Measurements from ENCODE around the gene NAB2. TPM values are rescaled to one million over a fixed set of nuclear protein-coding genes. Genes with fewer than 3 reads are reported as not detected.
A peak's percentile ranks its signal among the peaks of the same experiment; 100 is the strongest.

NAB2 gene
- total and polyA plus RNA-seq, 12 donors, result 9.5 to 20.2 (median 13.1) TPM

GRCh38 chr12:57126061-57126460, 37.1 kb downstream of the NAB2 start:
- intact Hi-C loops (cut with DNase I), result loop anchor here in 4 of 10 donors (2.0 to 5.0 kb wide), 3 partner anchors 46 to 116 kb away; no protein-coding TSS in a partner anchor
- Histone ChIP-seq H3K9me3 (no peaks in the 10 kb centered on the region), H3K36me3 (no peaks in the 10 kb centered on the region), H3K27me3 (peaks cover 0 to 20% (median 0%) of the 10 kb centered on the region in 7 donors), H3K27ac (peak overlapping the region in 2 of 10 donors; percentile 99), H3K4me3 (no peak overlapping the region), H3K4me1 (peaks cover 3 to 39% (median 19%) of the 10 kb centered on the region in 9 donors)
- ATAC-seq, result no peak
- 94 to 96% methylated on average over 11 of the region's 11 CpGs for WGBS, 2 donors
- no peak for DNase-seq
- no peak for TF ChIP-seq CTCF (IDR thresholded peaks at IDR 0.05)

- no peak for TF ChIP-seq CTCF (IDR thresholded peaks at IDR 0.05)
- no peaks in the 10 kb centered on the region for H3K36me3 ChIP-seq
- H3K27ac ChIP-seq, result peak overlapping the region in 8 of 10 donors; percentile 93 to 100 (median 99)
- H3K4me3 ChIP-seq, result peak overlapping the region in 3 of 10 donors; percentile 75 to 99 (median 97)
- peaks cover 3 to 44% (median 24%) of the 10 kb centered on the region in 9 donors for H3K4me1 ChIP-seq
- no peaks in the 10 kb centered on the region for H3K9me3 ChIP-seq
- DNase-seq (no peak), ATAC-seq (no peak)
- WGBS, 2 donors, result 64 to 68% methylated on average over 7 of the region's 7 CpGs
- intact Hi-C loops (cut with DNase I), result loop anchor here in 4 of 10 donors (2.0 to 5.0 kb wide), 3 partner anchors 46 to 116 kb away; no protein-coding TSS in a partner anchor
- H3K27me3 ChIP-seq, result peaks cover 0 to 20% (median 0%) of the 10 kb centered on the region in 7 donors
Observed at GRCh38 chr12:57126561-57126960, 37.6 kb downstream of the NAB2 start.

- peak; percentile 26 to 65 (median 56) for ATAC-seq
- DNase-seq, result peak; percentile 72 to 74
- no peaks in the 10 kb centered on the region for H3K36me3 ChIP-seq
- intact Hi-C loops (cut with DNase I), result loop anchor here in 4 of 10 donors (2.0 to 5.0 kb wide), 3 partner anchors 45 to 115 kb away; no protein-coding TSS in a partner anchor
- peaks cover 0 to 20% (median 0%) of the 10 kb centered on the region in 7 donors for H3K27me3 ChIP-seq
- H3K9me3 ChIP-seq, result no peaks in the 10 kb centered on the region
- peak overlapping the region; percentile 60 to 99 (median 84) for H3K4me3 ChIP-seq
- H3K27ac ChIP-seq, result peak overlapping the region; percentile 89 to 100 (median 98)
- TF ChIP-seq CTCF (IDR thresholded peaks at IDR 0.05), result peak in 7 of 9 donors; percentile 19 to 63 (median 50)
- 4 to 5% methylated on average over 26 of the region's 26 CpGs for WGBS, 2 donors
- peaks cover 9 to 51% (median 31%) of the 10 kb centered on the region in 9 donors for H3K4me1 ChIP-seq
Observed at GRCh38 chr12:57127101-57127725, 38.3 kb downstream of the NAB2 start.

- Histone ChIP-seq H3K27me3 (peaks cover 0 to 20% (median 0%) of the 10 kb centered on the region in 7 donors), H3K36me3 (no peaks in the 10 kb centered on the region), H3K4me1 (peaks cover 11 to 58% (median 38%) of the 10 kb centered on the region in 9 donors), H3K4me3 (peak within 1 kb of the TSS; percentile 60 to 99 (median 84)), H3K27ac (peak within 1 kb of the TSS; percentile 89 to 100 (median 98)), H3K9me3 (no peaks in the 10 kb centered on the region)
- DNase-seq (peak; percentile 89), ATAC-seq (peak; percentile 70 to 90 (median 86))
- 0% methylated on average over 57 of the region's 57 CpGs for WGBS, 2 donors
- intact Hi-C loops (cut with DNase I), result loop anchor here in 4 of 10 donors (2.0 to 5.0 kb wide), 3 partner anchors 44 to 114 kb away; no protein-coding TSS in a partner anchor
- TF ChIP-seq CTCF (IDR thresholded peaks at IDR 0.05), result no peak
Observed at GRCh38 chr12:57127726-57128518, 39.0 kb downstream of the NAB2 start, which contains the start of gene LRP1. Gene LRP1 (plus strand): TSS chr12:57128483. CDS start chr12:57128965, 482 bp downstream.

All from heart right ventricle (tissue), 16 donors.